Neuronal stem cell (in vitro differentiated cells): Measurements from ENCODE around the gene RPIA.
"Not testable (repeated sequence)": the region's sequence is repeated elsewhere in the genome, so short reads cannot be mapped to it uniquely, and the experiment has no call there.

Experiments
- DNase-seq: peaks from one replicate; pipeline ENCODE4 v3.0.0-alpha.2; 2013; ENCODE audit warnings: low spot score
- H2AFZ ChIP-seq: one replicate; pipeline ENCODE4 v1.6.1; 2013; ENCODE audit warnings: mild to moderate bottlenecking, low read length, inconsistent platforms
- H2AK5ac ChIP-seq: 2 replicates; pipeline ENCODE4 v1.6.1; 2013; ENCODE audit warnings: low read depth, mild to moderate bottlenecking, inconsistent platforms, low read length, moderate library complexity, mixed read lengths
- H2BK120ac ChIP-seq: 2 replicates; pipeline ENCODE4 v1.6.1; 2013; ENCODE audit warnings: low read depth, mild to moderate bottlenecking, inconsistent platforms, low read length, moderate library complexity, mixed read lengths
- H2BK12ac ChIP-seq: one replicate; pipeline ENCODE4 v1.6.1; 2013; ENCODE audit warnings: low read length, inconsistent platforms
- H2BK15ac ChIP-seq: 2 replicates; pipeline ENCODE4 v1.6.1; 2013; ENCODE audit warnings: mild to moderate bottlenecking, low read length, inconsistent platforms, mixed read lengths
- H2BK5ac ChIP-seq: one replicate; pipeline ENCODE4 v1.6.1; 2013; ENCODE audit warnings: inconsistent platforms, mild to moderate bottlenecking, low read length, moderate library complexity
- H3K14ac ChIP-seq: one replicate; pipeline ENCODE4 v1.6.1; 2013; ENCODE audit warnings: low read length, inconsistent platforms
- H3K18ac ChIP-seq: 2 replicates; pipeline ENCODE4 v1.6.1; 2013; ENCODE audit warnings: low read length, inconsistent platforms
- H3K23ac ChIP-seq: 2 replicates; pipeline ENCODE4 v1.6.1; 2013; ENCODE audit warnings: low read depth, mild to moderate bottlenecking, mixed read lengths, low read length, inconsistent platforms; ENCODE audit not compliant: poor library complexity
- H3K27ac ChIP-seq: replicated peaks from 3 replicates; pipeline ENCODE4 v1.5.1; 2013; ENCODE audit warnings: low read length, inconsistent platforms
- H3K27me3 ChIP-seq, 3 experiments: 2 replicates each; pipeline ENCODE4 v1.6.1; 2013; ENCODE audit warnings: low read length in 3 of 3, mild to moderate bottlenecking in 2 of 3, inconsistent platforms in 1 of 3, low read depth in 1 of 3, mixed read lengths in 1 of 3, moderate library complexity in 1 of 3; ENCODE audit not compliant: control insufficient read depth in 3 of 3, insufficient read depth in 3 of 3
- H3K36me3 ChIP-seq, 2 donors: replicated peaks in 1 of 2; 2 replicates each; pipeline ENCODE4 v1.6.1; 2013; ENCODE audit warnings: low read length in 2 of 2; ENCODE audit not compliant: control insufficient read depth in 2 of 2, insufficient read depth in 2 of 2
- H3K4ac ChIP-seq: 2 replicates; pipeline ENCODE4 v1.6.1; 2013; ENCODE audit warnings: inconsistent platforms, mild to moderate bottlenecking, low read length, moderate library complexity
- H3K4me1 ChIP-seq, 2 donors: 1 replicate in 1 of 2; 2 replicates in 1 of 2; pipeline ENCODE4 v1.6.1; 2013; ENCODE audit warnings: low read length in 2 of 2, low read depth in 1 of 2; ENCODE audit not compliant: control insufficient read depth in 2 of 2, insufficient read depth in 1 of 2
- H3K4me2 ChIP-seq: one replicate; pipeline ENCODE4 v1.6.1; 2013; ENCODE audit warnings: mild to moderate bottlenecking, low read length, inconsistent platforms; ENCODE audit not compliant: insufficient read depth, poor library complexity, severe bottlenecking
- H3K4me3 ChIP-seq, 2 donors: 2 replicates each; pipeline ENCODE4 v1.5.1; 2013; ENCODE audit warnings: low read length in 2 of 2, mild to moderate bottlenecking in 2 of 2, inconsistent platforms in 1 of 2, moderate library complexity in 1 of 2
- H3K79me1 ChIP-seq: one replicate; pipeline ENCODE4 v1.6.1; 2013; ENCODE audit warnings: low read depth, mild to moderate bottlenecking, inconsistent platforms, low read length, moderate library complexity
- H3K9ac ChIP-seq: one replicate; pipeline ENCODE4 v1.6.1; 2013; ENCODE audit warnings: mild to moderate bottlenecking, low read depth, low read length, inconsistent platforms; ENCODE audit not compliant: poor library complexity
- H3K9me3 ChIP-seq, 2 donors: replicated peaks in 1 of 2; 2 replicates each; pipeline versions ENCODE3 to v1.6.1; 2013; ENCODE audit warnings: low read length in 2 of 2, mild to moderate bottlenecking in 2 of 2, inconsistent platforms in 1 of 2, low read depth in 1 of 2, mixed read lengths in 1 of 2, moderate library complexity in 1 of 2; ENCODE audit not compliant: control insufficient read depth in 2 of 2, insufficient read depth in 1 of 2
- H4K8ac ChIP-seq: one replicate; pipeline ENCODE4 v1.6.1; 2013; ENCODE audit warnings: low read depth, mild to moderate bottlenecking, inconsistent platforms, low read length, moderate library complexity
- H4K91ac ChIP-seq: one replicate; pipeline ENCODE4 v1.6.1; 2013; ENCODE audit warnings: low read length, low read depth, mild to moderate bottlenecking, inconsistent platforms; ENCODE audit not compliant: poor library complexity
- WGBS, 2 donors: extraction: QIAGEN DNeasy Blood & Tissue Kit; methylation state at CpG; one replicate each; pipeline ENCODE4 v1.1.7; 2013; ENCODE audit warnings: missing lambda C conversion rate in 2 of 2, mixed read lengths in 1 of 2; ENCODE audit not compliant: insufficient read length in 2 of 2, insufficient replicate concordance in 1 of 2; ENCODE audit errors: extremely low coverage in 2 of 2; 5-methylcytosine and 5-hydroxymethylcytosine counted together

Gene RPIA

GRCh38 chr2:88770016-88770415 lies 78.5 kb downstream of the RPIA start:
- Histone ChIP-seq H3K9me3 (no peaks in the 10 kb centered on the region), H3K4ac (no peak overlapping the region), H3K14ac (no peak overlapping the region), H3K79me1 (no peaks in the 10 kb centered on the region), H3K27me3 (peaks cover 0 to 13% (median 3%) of the 10 kb centered on the region in 3 experiments), H3K4me1 (peaks cover 0 to 2% of the 10 kb centered on the region in 2 donors), H4K91ac (no peak overlapping the region), H2BK15ac (no peak overlapping the region), H4K8ac (no peak overlapping the region), H2BK12ac (no peak overlapping the region), H2AK5ac (no peak overlapping the region), H3K18ac (no peak overlapping the region), H2BK5ac (no peak overlapping the region), H3K4me2 (no peak overlapping the region), H3K23ac (no peak overlapping the region), H3K9ac (no peak overlapping the region), H3K4me3 (no peak overlapping the region), H3K36me3 (no peaks in the 10 kb centered on the region), H2AFZ (no peak overlapping the region), H3K27ac (no peak overlapping the region), H2BK120ac (no peak overlapping the region)
- no peak for DNase-seq
- no CpG with 5 or more reads among the region's 4 CpGs for WGBS, 2 donors

GRCh38 chr2:88773233-88774028 lies 82.0 kb downstream of the RPIA start:
- H3K4me1 ChIP-seq, H3K79me1 ChIP-seq, H3K14ac ChIP-seq, H3K9me3 ChIP-seq, H3K27ac ChIP-seq, H2BK15ac ChIP-seq, H2AK5ac ChIP-seq, H3K36me3 ChIP-seq, H3K23ac ChIP-seq, H3K4me2 ChIP-seq, H2BK5ac ChIP-seq, H4K91ac ChIP-seq, H3K4ac ChIP-seq, H2AFZ ChIP-seq, H3K18ac ChIP-seq, H2BK120ac ChIP-seq, H3K27me3 ChIP-seq, H2BK12ac ChIP-seq, H3K4me3 ChIP-seq, DNase-seq, H4K8ac ChIP-seq, H3K9ac ChIP-seq: not testable (repeated sequence)
- no CpG with 5 or more reads among the region's 7 CpGs for WGBS, 2 donors

- H2BK5ac ChIP-seq, H2BK15ac ChIP-seq, H3K9me3 ChIP-seq, H3K36me3 ChIP-seq, H4K91ac ChIP-seq, H3K9ac ChIP-seq, H2AK5ac ChIP-seq, H3K4me3 ChIP-seq, H2AFZ ChIP-seq, H3K14ac ChIP-seq, H3K4me1 ChIP-seq, H3K4me2 ChIP-seq, H3K4ac ChIP-seq, H3K18ac ChIP-seq, H4K8ac ChIP-seq, DNase-seq, H3K27ac ChIP-seq, H3K27me3 ChIP-seq, H2BK12ac ChIP-seq, H3K79me1 ChIP-seq, H2BK120ac ChIP-seq, H3K23ac ChIP-seq: not testable (repeated sequence)
- no CpG with 5 or more reads among the region's 2 CpGs for WGBS, 2 donors
Measured at GRCh38 chr2:88789213-88789612, 97.7 kb downstream of the RPIA start.

- not testable (repeated sequence) for H2AK5ac ChIP-seq, H2BK12ac ChIP-seq, H2AFZ ChIP-seq, DNase-seq, H3K27ac ChIP-seq, H3K36me3 ChIP-seq, H3K4me3 ChIP-seq, H4K91ac ChIP-seq, H3K9me3 ChIP-seq, H3K4me1 ChIP-seq, H2BK15ac ChIP-seq, H3K14ac ChIP-seq, H4K8ac ChIP-seq, H2BK5ac ChIP-seq, H3K4ac ChIP-seq, H3K23ac ChIP-seq, H2BK120ac ChIP-seq, H3K4me2 ChIP-seq, H3K9ac ChIP-seq, H3K79me1 ChIP-seq, H3K27me3 ChIP-seq, H3K18ac ChIP-seq
- no CpG with 5 or more reads among the region's 2 CpGs for WGBS, 2 donors
Measured at GRCh38 chr2:88795932-88796331, 104.5 kb downstream of the RPIA start.
